Measurements from ENCODE around the gene NAXD.
"Not testable (repeated sequence)": the region's sequence is repeated elsewhere in the genome, so short reads cannot be mapped to it uniquely, and the experiment has no call there.

Gene NAXD

GRCh38 chr13:110597041-110597689 lies 18.2 kb upstream of the NAXD start:
- no peak for FAIRE-seq

GRCh38 chr13:110600261-110600819 lies 15.0 kb upstream of the NAXD start:
- FAIRE-seq, result no peak

- no peak for FAIRE-seq
Observed at GRCh38 chr13:110600980-110601379, 14.4 kb upstream of the NAXD start.

GRCh38 chr13:110605132-110605531 lies 10.2 kb upstream of the NAXD start:
- no peak for FAIRE-seq

- FAIRE-seq, result not testable (repeated sequence)
Observed at GRCh38 chr13:110606281-110606680, 9.1 kb upstream of the NAXD start.

- FAIRE-seq, result no peak
Observed at GRCh38 chr13:110607675-110608224, 7.6 kb upstream of the NAXD start.

GRCh38 chr13:110610955-110611595 lies 4.3 kb upstream of the NAXD start:
- no peak for FAIRE-seq

GRCh38 chr13:110615005-110615321 lies 382 bp upstream of the NAXD start:
- FAIRE-seq, result no peak

- FAIRE-seq, result no peak
Observed at GRCh38 chr13:110616103-110617101, 1.1 kb downstream of the NAXD start.

GRCh38 chr13:110617321-110618072 lies 2.2 kb downstream of the NAXD start:
- FAIRE-seq, result no peak

GRCh38 chr13:110618167-110618566 lies 2.8 kb downstream of the NAXD start:
- no peak for FAIRE-seq

- no peak for FAIRE-seq
Observed at GRCh38 chr13:110618780-110619179, 3.4 kb downstream of the NAXD start.

GRCh38 chr13:110620596-110620995 lies 5.3 kb downstream of the NAXD start:
- no peak for FAIRE-seq

GRCh38 chr13:110624766-110625756 lies 9.7 kb downstream of the NAXD start:
- FAIRE-seq, result no peak

GRCh38 chr13:110625771-110626321 lies 10.5 kb downstream of the NAXD start:
- FAIRE-seq, result no peak

GRCh38 chr13:110626521-110626920 lies 11.2 kb downstream of the NAXD start:
- no peak for FAIRE-seq

- FAIRE-seq, result no peak
Observed at GRCh38 chr13:110627351-110627750, 12.0 kb downstream of the NAXD start.

- no peak for FAIRE-seq
Observed at GRCh38 chr13:110627761-110628476, 12.6 kb downstream of the NAXD start.

GRCh38 chr13:110628477-110628793 lies 13.1 kb downstream of the NAXD start:
- no peak for FAIRE-seq
